RWPE1 (cell line): ENCODE data around the gene MGAT5.

ENCODE experiments used
- CTCF ChIA-PET: fragments of 350-600 bp; sonication (Branson Sonifier 250); formaldehyde crosslinking; extraction: SDS; loops from one replicate; lab custom pipeline; 2021; lab: Yijun Ruan, JAX
- POLR2A ChIA-PET: fragments of 400-600 bp; formaldehyde crosslinking; extraction: SDS; loops from one replicate; lab custom pipeline; 2020; ENCODE audit warnings: antibody characterized with exemption; ENCODE audit not compliant: low non-redundant PET; lab: Yijun Ruan, JAX
- DNase-seq: peaks from one replicate; pipeline ENCODE4 v3.0.0; 2012; ENCODE audit warnings: low spot score
- H3K27ac ChIP-seq: fragments of 450-650 bp; 2 replicates; pipeline ENCODE4 v1.5.1; 2017
- CTCF ChIP-seq: fragments of 450-650 bp; conservative IDR thresholded peaks from 2 replicates; pipeline ENCODE4 v1.5.1; 2017; ENCODE audit warnings: low read depth, mild to moderate bottlenecking

Gene MGAT5

GRCh38 chr2:134275058-134275862 lies 21.4 kb downstream of the MGAT5 start:
- ChIA-PET POLR2A (no interaction called here), CTCF (interaction anchor here (0.6 kb wide), 1 partner anchor 9 kb away, joined by 3 read pairs; no protein-coding TSS in a partner anchor)
- no peak for DNase-seq
- TF ChIP-seq CTCF, result no peak
- H3K27ac ChIP-seq, result no peak overlapping the region

- no peak for DNase-seq
- TF ChIP-seq CTCF, result no peak
- ChIA-PET POLR2A (no interaction called here), CTCF (no interaction called here)
- no peak overlapping the region for H3K27ac ChIP-seq
Measured at GRCh38 chr2:134276381-134277172, 22.7 kb downstream of the MGAT5 start.

GRCh38 chr2:134277223-134277622 lies 23.4 kb downstream of the MGAT5 start:
- DNase-seq, result no peak
- TF ChIP-seq CTCF, result no peak
- ChIA-PET CTCF (interaction anchor here (0.8 kb wide), 1 partner anchor 194 kb away, joined by 3 read pairs; no protein-coding TSS in a partner anchor), POLR2A (no interaction called here)
- no peak overlapping the region for H3K27ac ChIP-seq

- no peak overlapping the region for H3K27ac ChIP-seq
- POLR2A ChIA-PET, result no interaction called here
- DNase-seq, result no peak
- TF ChIP-seq CTCF, result no peak
- CTCF ChIA-PET, result no interaction called here
Measured at GRCh38 chr2:134278553-134278952, 24.7 kb downstream of the MGAT5 start.

GRCh38 chr2:134279417-134279816 lies 25.5 kb downstream of the MGAT5 start:
- no peak for DNase-seq
- CTCF ChIA-PET, result no interaction called here
- TF ChIP-seq CTCF, result no peak
- POLR2A ChIA-PET, result no interaction called here
- no peak overlapping the region for H3K27ac ChIP-seq

GRCh38 chr2:134280231-134280630 lies 26.4 kb downstream of the MGAT5 start:
- ChIA-PET POLR2A (no interaction called here), CTCF (no interaction called here)
- H3K27ac ChIP-seq, result no peak overlapping the region
- DNase-seq, result no peak
- TF ChIP-seq CTCF, result no peak
